ENCODE results near the gene C1orf198.

DNA sequence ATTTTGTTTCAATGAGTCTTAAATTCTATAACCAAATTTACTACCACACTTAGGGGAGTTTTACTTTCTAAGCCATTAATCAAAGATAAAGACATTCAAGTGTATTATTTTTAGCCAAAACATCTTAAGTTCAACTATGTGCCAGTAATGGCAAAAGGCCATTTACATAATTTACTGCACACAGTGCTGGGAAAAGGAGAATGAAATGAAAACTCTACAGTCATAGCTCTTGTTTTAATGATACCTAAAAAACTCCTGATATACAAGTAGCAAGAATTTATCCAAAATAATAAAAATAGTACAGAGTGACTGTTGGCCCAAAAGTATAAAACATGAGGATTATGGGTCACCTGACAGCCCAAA is 42.4 kb upstream of the C1orf198 start:
- TF ChIP-seq EZH2 (IDR thresholded peaks at IDR 0.05; ENCODE audit: insufficient read depth, poor library complexity, severe bottlenecking) (no peak), EZH2phosphoT487 (IDR thresholded peaks at IDR 0.05; ENCODE audit: insufficient read depth, low read depth) (no peak)

Data from GM23248 (cell line).